Measurements from ENCODE around the gene RBM18.

RBM18 gene

DNA sequence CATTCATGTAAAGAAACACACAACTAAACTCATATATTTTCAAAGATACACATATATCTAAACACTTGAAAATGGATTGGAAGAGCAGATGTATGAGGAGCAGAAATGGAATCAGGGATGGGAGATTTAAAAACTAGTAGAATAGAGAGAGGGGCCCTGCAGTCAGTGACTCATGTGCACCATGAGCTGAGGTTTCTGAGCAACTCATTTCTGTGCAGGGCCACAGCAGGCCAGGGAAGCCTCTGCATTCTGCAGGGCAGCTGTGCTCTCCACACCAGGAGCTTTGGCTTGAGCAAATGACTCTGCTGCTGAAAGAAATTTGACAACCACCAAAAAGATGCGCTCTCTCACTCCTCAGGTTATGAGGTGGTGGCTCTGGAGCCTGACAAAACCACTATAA lies 63.0 kb downstream of the RBM18 start:
- DNase-seq: no peak

DNA sequence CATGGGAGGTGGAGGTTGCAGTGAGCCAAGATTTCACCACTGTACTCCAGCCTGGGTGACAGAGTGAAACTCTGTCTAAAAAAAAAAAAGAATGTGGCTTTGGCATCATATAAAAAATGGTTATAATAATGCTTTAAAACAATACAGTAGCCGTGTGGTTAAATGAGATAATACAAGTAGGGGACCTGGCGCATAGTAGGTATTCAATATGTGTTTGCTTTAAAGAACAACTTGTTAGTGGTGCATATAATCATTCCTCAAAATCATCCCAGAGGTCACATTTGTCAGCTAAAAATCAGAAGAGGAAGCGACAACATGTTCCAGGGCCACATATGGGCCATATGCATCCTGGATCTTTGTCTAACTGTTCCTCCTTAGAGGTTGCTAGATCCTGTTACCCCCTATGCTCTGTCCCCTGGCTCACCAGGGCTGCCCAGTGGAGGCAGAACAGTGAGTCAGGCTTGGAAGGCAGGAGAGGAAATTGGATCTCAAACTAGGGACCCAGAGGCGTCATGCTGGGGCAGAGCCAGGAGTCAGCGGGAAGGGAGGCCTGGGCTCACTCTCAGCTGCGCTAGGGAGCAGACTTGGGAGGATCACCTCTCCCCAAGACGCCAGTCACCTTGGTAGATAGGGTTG lies 63.6 kb downstream of the RBM18 start:
- no peak for DNase-seq

DNA sequence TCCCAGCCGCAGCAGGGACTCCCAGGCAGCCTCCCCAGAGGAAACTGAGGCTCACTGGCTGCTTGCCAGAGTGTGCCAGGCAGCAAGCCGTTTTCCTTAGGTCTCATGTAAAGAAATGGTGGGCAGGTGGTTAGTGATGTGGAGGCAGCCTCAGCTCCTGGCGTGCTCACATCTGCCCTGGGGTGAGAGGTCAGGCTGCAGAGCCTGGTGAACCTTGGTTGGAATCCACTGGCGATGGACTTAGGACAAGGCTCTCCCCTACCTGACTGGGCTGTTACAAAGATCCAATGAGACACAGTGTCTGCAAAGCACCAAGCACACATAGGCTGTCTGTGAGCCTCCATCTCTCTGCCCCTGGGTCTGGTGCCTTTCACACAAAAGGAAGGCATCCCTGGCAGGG lies 66.8 kb downstream of the RBM18 start:
- DNase-seq: no peak

DNA sequence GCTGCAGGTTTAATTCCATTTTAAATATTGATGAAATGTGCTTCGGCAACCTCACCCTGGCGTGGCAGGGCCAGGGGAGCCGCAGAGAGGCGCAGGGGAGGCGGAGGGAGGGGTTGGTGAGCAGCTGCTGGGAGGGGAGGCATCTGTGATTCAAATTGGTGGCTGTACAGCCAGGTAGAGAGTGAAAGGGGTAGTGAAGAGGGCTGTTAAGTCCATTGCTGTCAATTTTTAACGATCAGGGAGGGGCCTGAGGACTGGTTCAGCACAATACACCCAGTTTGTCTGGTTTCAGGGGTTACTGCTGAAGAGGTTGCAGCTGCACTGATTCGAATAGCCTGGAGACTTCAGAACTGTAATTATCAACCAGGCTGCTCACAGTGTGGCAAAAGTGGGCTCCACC lies 67.2 kb downstream of the RBM18 start:
- DNase-seq: no peak

DNA sequence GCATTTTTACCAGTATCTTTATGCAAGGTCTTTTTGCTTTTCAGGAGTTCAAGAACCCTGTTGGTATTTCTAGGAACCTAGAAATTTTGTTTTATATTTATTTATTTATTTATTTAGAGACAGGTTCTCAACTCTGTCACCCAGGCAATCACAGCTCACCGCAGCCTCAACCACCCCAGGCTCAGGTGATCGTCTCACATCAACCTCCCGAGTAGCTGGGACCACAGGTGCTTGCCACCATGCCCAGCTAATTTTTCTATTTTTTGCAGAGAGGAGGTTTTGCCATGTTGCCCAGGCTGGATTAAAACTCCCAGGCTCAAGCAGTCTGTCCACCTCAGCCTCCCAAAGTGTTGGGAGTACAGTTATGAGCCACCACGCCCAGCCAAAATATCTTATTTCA lies 68.8 kb downstream of the RBM18 start:
- no peak for DNase-seq

DNA sequence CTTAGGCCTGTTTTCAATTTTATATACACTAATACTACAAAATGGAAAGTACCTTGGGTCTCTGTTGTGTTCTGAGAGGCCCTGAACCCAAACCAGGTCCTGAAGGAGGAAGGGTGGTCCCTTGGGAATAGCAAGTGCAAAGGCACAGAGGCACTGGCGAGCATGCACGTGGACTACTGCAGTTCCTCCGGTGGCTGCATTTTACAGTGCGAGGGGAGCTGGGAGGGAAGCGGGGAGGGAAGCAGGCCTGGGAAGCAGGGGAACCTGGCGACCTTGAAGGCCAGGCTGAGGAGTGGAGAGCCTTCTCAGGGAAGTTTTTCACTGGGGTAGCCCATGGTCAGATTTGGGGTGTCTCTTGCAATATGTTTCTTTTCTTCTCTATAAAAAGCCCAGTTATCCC lies 71.0 kb downstream of the RBM18 start:
- no peak for DNase-seq

DNA sequence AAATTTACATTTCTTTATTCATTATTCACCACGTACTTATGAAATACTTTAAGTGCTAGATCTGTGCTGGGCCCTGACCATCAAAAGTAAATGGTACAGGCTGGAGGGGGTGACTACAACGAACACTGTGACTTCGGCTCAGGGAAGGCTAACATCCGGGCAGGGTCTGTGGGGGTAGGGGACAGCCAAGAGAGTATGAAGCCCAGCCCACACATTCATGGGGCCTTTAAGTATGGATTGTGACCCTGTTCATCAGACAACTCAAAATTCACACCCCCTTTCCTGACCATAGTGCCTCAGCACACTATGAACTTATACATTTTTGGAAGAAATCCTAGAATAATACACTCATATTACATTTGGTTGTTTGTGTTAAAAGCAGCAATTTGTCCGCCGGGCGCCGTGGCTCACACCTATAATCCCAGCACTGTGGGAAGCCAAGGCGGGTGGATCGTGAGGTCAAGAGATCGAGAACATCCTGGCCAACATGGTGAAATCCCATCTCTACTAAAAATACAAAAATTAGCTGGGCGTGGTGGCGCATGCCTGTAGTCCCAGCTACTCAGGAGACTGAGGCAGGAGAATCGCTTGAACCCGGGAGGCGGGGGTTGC lies 71.6 kb downstream of the RBM18 start:
- no peak for DNase-seq

DNA sequence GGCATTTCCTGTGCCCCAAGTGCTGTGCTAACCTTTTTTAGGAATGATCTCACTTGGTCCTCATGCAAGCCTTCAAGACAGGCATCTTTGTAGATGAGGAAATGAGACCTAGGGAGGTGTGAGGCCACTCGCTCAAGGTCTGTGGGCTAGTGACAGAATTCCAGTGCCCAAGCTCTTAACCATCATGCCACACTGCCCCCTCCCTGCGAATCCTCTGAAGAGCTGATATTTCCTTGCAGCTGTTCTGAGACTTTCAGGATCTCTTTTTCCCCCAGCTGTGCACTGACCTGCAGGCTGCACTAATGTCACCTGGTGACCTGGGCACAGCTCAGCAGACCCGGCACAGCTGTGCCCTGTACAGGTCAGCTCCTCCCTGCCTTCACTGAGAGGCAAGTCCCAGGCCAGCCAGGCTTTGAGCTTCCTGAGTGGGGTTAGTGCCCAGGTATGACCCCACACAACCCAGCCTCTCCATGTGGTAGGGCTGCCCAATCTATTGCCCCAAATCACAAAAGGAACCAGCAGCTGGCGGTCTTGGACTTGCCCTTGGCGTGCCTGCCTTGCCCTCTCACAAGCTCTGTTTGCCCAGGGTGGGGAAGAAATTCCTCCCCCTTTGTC lies 72.3 kb downstream of the RBM18 start:
- no peak for DNase-seq

DNA sequence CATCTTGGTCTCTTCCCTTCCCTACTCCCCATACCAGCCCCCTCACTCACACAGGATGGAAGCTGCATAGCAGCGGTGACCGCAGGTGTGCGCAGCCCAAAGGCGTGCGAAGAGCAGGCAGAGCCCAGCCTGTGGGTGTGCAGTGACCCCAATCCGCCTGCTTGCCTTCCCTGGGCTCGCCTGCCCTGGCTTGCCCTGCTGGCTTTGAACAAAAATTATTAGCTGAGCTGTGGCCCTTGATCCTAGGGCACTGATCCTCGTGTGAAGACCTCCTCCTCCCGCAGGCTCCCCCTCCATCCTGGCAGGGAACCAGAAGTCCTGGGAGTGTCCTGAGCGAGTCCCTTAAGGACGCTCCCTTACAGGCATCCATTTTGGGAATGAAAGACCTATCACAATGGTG lies 73.1 kb downstream of the RBM18 start:
- DNase-seq: no peak

DNA sequence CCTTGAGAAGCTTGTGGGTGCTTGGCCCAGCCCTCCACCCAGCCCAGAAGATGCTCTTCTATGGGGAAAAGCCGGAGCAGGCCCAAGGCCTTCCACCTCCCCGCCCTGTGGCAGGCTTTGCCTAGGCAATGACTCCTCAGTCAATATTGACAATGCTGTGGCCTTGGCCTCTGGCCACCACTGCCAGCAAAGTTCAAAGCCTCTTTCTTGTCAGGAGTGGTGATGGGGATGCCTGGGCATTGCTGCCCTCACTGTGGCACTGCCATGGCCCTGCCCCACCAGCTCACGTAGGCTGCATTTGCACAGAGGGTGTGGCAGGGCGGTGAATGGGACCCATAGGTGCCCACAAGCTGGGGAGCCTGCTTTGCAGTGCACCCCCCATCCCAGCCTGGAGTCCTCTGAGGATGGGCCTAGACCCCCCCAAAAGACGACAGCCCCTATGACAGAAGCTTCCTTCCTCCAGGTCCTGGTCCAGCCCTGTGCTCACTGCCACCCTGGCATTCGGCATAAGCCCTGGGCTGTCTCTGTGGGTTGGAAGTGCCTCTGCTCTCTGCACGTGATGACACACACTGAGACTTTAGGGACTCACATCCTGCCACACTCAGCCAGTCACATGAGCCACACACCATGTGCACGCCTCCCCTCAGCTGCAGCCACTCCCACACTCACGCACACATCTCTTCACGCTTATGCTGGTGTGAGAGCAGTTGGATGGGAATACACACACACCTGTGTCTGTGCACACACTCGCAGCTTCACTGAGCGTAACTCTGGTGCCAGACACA lies 73.9 kb downstream of the RBM18 start:
- DNase-seq: no peak

DNA sequence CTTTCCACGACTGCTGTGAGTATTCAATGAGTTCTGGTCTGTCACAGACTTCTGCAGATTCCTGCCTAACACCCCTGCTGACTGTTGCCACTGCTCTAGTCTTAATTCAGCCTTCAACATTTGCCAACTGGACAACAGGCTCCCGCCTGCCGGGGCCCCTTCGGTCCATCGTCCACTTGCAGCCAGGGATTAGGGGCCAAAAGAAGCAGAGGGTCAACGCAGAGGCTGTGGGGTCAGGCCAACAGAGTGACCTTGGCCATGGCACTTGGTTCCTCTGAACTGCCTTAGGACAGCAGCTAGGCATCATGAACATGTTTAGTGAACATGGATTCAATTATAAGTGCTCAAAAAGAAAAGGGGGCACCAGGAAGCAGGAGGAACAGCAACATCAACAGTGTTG lies 76.3 kb downstream of the RBM18 start:
- no peak for DNase-seq

All from activated gamma-delta T cell treated with Interleukin-2 at 50 U/mL for 16 hours (primary cell).